BLaER1 (cell line): Measurements from ENCODE around the gene ATN1.
A peak's percentile ranks its signal among the peaks of the same experiment; 100 is the strongest.

Source experiments
- H3K27ac ChIP-seq: shearing (Covaris generic); formaldehyde crosslinking; 2 replicates; pipeline ENCODE4 v1.8.1; 2022
- H3K27me3 ChIP-seq: shearing (Covaris generic); formaldehyde crosslinking; 2 replicates; pipeline ENCODE4 v1.8.1; 2022
- H3K36me3 ChIP-seq: shearing (Covaris generic); formaldehyde crosslinking; 2 replicates; pipeline ENCODE4 v1.8.1; 2022
- H3K4me1 ChIP-seq: shearing (Covaris generic); formaldehyde crosslinking; 2 replicates; pipeline ENCODE4 v1.8.1; 2022
- H3K4me2 ChIP-seq: shearing (Covaris generic); formaldehyde crosslinking; 2 replicates; pipeline ENCODE4 v1.8.1; 2022
- H3K4me3 ChIP-seq: shearing (Covaris generic); formaldehyde crosslinking; 2 replicates; pipeline ENCODE4 v1.8.1; 2022
- H3K9ac ChIP-seq: shearing (Covaris generic); formaldehyde crosslinking; 2 replicates; pipeline ENCODE4 v1.8.1; 2022
- H3K9me3 ChIP-seq: shearing (Covaris generic); formaldehyde crosslinking; 2 replicates; pipeline ENCODE4 v1.8.1; 2022
- H4K20me1 ChIP-seq: shearing (Covaris generic); formaldehyde crosslinking; 2 replicates; pipeline ENCODE4 v1.8.1; 2022
- Cebpa-rat ChIP-seq: shearing (Covaris generic); IDR thresholded peaks from 2 replicates; pipeline ENCODE4 v1.8.1; 2022

The ATN1 gene

GRCh38 chr12:6943722-6944380 is 16.1 kb downstream of the ATN1 start, which contains the start of the genes C12orf57 and RNU7-1:
Gene C12orf57 (plus strand): TSS chr12:6944022. CDS start chr12:6944122, 100 bp downstream.
Gene RNU7-1 (plus strand): TSS chr12:6943816.
- no peak for TF ChIP-seq Cebpa-rat
- Histone ChIP-seq H3K4me1 (peaks cover 65% of the 10 kb centered on the region), H3K9me3 (no peaks in the 10 kb centered on the region), H3K4me3 (peak within 1 kb of the TSS; percentile 82), H3K36me3 (peaks cover 41% of the 10 kb centered on the region), H3K9ac (peak within 1 kb of the TSS; percentile 95), H3K27ac (peak within 1 kb of the TSS; percentile 95), H3K4me2 (peak within 1 kb of the TSS; percentile 99), H3K27me3 (no peaks in the 10 kb centered on the region), H4K20me1 (no peaks in the 10 kb centered on the region)

GRCh38 chr12:6944381-6945186 is 16.8 kb downstream of the ATN1 start:
- peak overlapping the region; percentile 95 for H3K9ac ChIP-seq
- H3K4me1 ChIP-seq: peaks cover 70% of the 10 kb centered on the region
- H3K36me3 ChIP-seq: peaks cover 33% of the 10 kb centered on the region
- no peaks in the 10 kb centered on the region for H3K27me3 ChIP-seq
- H4K20me1 ChIP-seq: no peaks in the 10 kb centered on the region
- no peak for TF ChIP-seq Cebpa-rat
- H3K4me3 ChIP-seq: peak overlapping the region; percentile 82
- H3K9me3 ChIP-seq: no peaks in the 10 kb centered on the region
- H3K4me2 ChIP-seq: peak overlapping the region; percentile 99
- peak overlapping the region; percentile 95 for H3K27ac ChIP-seq

- no peaks in the 10 kb centered on the region for H3K27me3 ChIP-seq
- H3K27ac ChIP-seq: peak overlapping the region; percentile 95
- peaks cover 81% of the 10 kb centered on the region for H3K4me1 ChIP-seq
- TF ChIP-seq Cebpa-rat: no peak
- peak overlapping the region; percentile 99 for H3K4me2 ChIP-seq
- no peaks in the 10 kb centered on the region for H4K20me1 ChIP-seq
- H3K9me3 ChIP-seq: no peaks in the 10 kb centered on the region
- H3K36me3 ChIP-seq: peaks cover 23% of the 10 kb centered on the region
- H3K4me3 ChIP-seq: peak overlapping the region; percentile 82
- H3K9ac ChIP-seq: peak overlapping the region; percentile 95
These were observed 17.9 kb downstream of the ATN1 start for GRCh38 chr12:6945613-6946012.

- no peaks in the 10 kb centered on the region for H3K9me3 ChIP-seq
- peaks cover 16% of the 10 kb centered on the region for H3K36me3 ChIP-seq
- H3K9ac ChIP-seq: peak overlapping the region; percentile 95
- H3K4me3 ChIP-seq: peak overlapping the region; percentile 82
- H4K20me1 ChIP-seq: no peaks in the 10 kb centered on the region
- no peak for TF ChIP-seq Cebpa-rat
- H3K27ac ChIP-seq: peak overlapping the region; percentile 95
- peak overlapping the region; percentile 99 for H3K4me2 ChIP-seq
- no peaks in the 10 kb centered on the region for H3K27me3 ChIP-seq
- H3K4me1 ChIP-seq: peaks cover 84% of the 10 kb centered on the region
These were observed 18.5 kb downstream of the ATN1 start for GRCh38 chr12:6946033-6946919.

GRCh38 chr12:6946920-6947374 is 19.2 kb downstream of the ATN1 start:
- Histone ChIP-seq H3K9ac (peak overlapping the region; percentile 95; the same call in 1 of the 2 replicates), H4K20me1 (no peaks in the 10 kb centered on the region), H3K36me3 (0 out of 2 replicates have a peak, but pooled peaks cover 11% of the 10 kb centered on the region), H3K27me3 (no peaks in the 10 kb centered on the region), H3K9me3 (no peaks in the 10 kb centered on the region), H3K27ac (peak overlapping the region; percentile 95), H3K4me3 (peak overlapping the region; percentile 82), H3K4me2 (peak overlapping the region; percentile 99), H3K4me1 (peaks cover 77% of the 10 kb centered on the region)
- no peak for TF ChIP-seq Cebpa-rat

- Histone ChIP-seq H3K4me2 (peak overlapping the region; percentile 99; the same call in 1 of the 2 replicates), H3K4me3 (no peak overlapping the region), H4K20me1 (no peaks in the 10 kb centered on the region), H3K4me1 (peaks cover 74% of the 10 kb centered on the region), H3K9me3 (no peaks in the 10 kb centered on the region), H3K27ac (no peak overlapping the region), H3K9ac (no peak overlapping the region), H3K36me3 (0 out of 2 replicates have a peak, but pooled peaks cover 7% of the 10 kb centered on the region), H3K27me3 (no peaks in the 10 kb centered on the region)
- TF ChIP-seq Cebpa-rat: no peak
These were observed 19.9 kb downstream of the ATN1 start for GRCh38 chr12:6947615-6948014.

- H3K4me1 ChIP-seq: peaks cover 78% of the 10 kb centered on the region
- H3K4me2 ChIP-seq: peak overlapping the region; percentile 60
- no peak overlapping the region for H3K4me3 ChIP-seq
- H3K36me3 ChIP-seq: 0 out of 2 replicates have a peak, but pooled peaks cover 7% of the 10 kb centered on the region
- no peaks in the 10 kb centered on the region for H4K20me1 ChIP-seq
- H3K9ac ChIP-seq: no peak overlapping the region; the same call in none of the 2 replicates
- peak overlapping the region; percentile 91; the same call in 1 of the 2 replicates for H3K27ac ChIP-seq
- H3K9me3 ChIP-seq: no peaks in the 10 kb centered on the region
- peak; percentile 29; the same call in 1 of the 2 replicates for TF ChIP-seq Cebpa-rat
- H3K27me3 ChIP-seq: no peaks in the 10 kb centered on the region
These were observed 21.3 kb downstream of the ATN1 start for GRCh38 chr12:6948873-6949594.

GRCh38 chr12:6950401-6950801 is 22.6 kb downstream of the ATN1 start:
- Histone ChIP-seq H3K4me3 (peak overlapping the region; percentile 91), H3K9me3 (no peaks in the 10 kb centered on the region), H4K20me1 (no peaks in the 10 kb centered on the region), H3K36me3 (peaks cover 17% of the 10 kb centered on the region), H3K4me1 (peaks cover 85% of the 10 kb centered on the region), H3K27me3 (no peaks in the 10 kb centered on the region), H3K27ac (peak overlapping the region; percentile 91), H3K9ac (peak overlapping the region; percentile 93), H3K4me2 (peak overlapping the region; percentile 91)
- TF ChIP-seq Cebpa-rat: no peak
